Ecto neural progenitor cell (in vitro differentiated cells): ENCODE measurements around the gene ARPC5L.
"Not testable (repeated sequence)": the region's sequence is repeated elsewhere in the genome, so short reads cannot be mapped to it uniquely, and the experiment has no call there.

Experiments used
- DNase-seq: peaks from one replicate; pipeline ENCODE4 v3.0.0-alpha.2; 2018; ENCODE audit warnings: low spot score

The ARPC5L gene

DNA sequence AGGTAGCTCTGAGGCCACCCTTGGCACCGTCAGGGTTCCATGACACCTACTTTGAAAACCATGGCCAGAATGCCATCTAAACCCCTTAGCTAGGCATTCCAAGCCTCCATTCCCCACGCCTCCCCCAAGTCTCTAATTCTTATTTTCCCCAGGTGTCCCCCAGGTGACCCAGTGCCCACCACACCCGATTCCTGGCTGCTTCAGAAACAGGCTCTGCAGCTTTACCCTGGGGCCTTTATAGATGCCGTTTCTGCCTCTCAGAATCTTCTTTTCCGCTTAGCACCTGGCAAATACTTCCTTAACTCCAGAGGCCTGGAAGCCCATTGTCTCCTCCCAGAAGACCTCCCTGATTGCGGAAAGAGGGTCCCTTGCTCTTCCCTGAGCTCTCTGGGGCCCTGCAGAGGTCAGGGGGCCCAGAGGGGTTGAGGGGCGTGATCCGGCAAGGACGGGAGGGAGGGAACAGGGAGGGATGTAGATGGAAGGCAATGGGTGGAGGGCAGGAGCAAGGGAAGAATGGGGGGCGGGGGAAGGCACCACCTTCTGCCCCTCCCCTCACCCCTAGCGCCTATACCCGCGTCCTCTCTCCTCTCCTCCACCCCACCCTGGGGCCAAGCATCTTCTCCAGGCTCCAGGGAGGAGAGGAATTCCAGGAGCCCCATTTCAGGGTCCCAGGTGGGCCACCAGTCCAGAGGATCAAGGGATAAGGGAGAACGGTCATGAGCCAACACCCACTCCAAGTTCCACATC, 20.7 kb upstream of the ARPC5L start:
- DNase-seq: no peak

DNA sequence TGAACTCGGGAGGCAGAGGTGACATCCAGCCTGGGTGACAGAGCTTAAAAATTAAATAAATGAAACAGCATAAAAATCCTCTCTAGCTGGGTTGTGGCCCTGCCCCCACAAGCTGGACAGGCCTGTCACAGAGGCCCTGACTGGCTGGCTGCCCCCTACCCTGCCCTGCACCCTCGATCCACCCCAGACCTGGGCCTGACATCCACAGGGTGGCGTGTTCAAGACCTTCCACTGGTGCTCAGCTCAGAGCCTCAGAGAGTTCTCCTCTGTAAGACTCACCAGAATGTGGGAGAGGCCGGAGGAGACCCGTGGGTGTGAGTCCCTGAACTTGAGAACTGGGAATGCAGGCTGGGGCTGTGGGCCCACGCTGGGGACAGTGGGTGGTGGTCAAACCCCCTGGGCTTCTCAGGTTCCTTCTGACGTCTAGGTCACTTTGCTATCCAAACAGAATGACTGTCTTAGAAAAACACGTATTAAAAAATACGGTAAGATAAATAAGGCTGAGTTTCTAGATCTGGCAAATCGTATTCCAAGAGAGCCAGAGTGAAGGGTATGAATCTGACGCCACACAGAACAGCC, 18.4 kb upstream of the ARPC5L start:
- no peak for DNase-seq

DNA sequence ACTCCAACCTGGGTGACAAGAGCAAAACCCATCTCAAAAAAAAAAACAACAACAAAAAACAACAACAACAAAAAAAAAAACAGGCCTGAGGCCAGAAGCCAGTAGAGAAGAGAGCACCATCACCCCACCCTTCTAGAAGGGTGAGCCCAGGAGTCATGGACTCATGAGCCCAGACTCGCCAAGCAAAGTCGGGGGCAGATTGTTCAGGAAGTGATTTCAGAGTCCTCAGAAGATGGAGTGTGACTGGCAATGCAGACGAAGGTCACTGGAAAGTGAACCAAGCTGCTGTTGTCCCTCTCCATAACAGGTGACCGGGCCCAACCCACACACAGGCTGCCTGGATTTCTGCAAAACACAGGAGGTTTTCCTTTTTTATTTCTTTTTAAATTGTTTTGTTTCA, 17.6 kb upstream of the ARPC5L start:
- DNase-seq: no peak

DNA sequence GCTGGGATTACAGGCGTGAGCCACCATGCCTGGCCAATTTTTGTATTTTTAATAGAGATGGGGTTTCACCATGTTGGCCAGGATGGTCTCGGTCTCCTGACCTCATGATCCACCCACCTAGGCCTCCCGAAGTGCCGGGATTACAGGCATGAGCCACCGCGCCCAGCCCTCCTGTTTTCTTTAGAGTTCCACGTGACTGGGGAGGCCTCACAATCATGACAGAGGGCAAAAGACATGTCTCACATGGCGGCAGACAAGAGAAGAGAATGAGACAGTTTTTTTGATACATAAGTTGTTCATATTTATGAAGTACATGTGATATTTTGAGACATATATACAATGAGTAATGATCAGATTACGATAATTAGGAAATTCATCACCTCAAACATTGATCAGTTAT, 15.5 kb upstream of the ARPC5L start:
- not testable (repeated sequence) for DNase-seq

DNA sequence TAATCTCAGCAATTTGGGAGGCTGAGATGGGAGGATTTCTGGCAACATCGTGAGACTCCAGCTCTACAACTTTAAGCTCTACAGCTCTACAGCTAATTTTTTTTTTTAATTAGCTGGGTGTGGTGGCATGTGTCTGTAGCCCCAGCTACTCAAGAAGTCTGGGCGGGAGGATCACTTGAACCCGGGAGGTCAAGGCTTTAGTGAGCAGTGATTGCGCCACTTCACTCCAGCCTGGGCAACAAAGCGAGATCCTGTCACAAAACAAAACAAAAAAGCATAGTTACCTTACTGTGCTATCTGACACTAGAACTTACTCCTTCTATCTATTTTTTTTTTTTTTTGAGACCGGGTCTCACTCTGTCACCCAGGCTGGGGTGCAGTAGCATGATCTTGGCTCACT, 15.0 kb upstream of the ARPC5L start:
- DNase-seq: no peak

DNA sequence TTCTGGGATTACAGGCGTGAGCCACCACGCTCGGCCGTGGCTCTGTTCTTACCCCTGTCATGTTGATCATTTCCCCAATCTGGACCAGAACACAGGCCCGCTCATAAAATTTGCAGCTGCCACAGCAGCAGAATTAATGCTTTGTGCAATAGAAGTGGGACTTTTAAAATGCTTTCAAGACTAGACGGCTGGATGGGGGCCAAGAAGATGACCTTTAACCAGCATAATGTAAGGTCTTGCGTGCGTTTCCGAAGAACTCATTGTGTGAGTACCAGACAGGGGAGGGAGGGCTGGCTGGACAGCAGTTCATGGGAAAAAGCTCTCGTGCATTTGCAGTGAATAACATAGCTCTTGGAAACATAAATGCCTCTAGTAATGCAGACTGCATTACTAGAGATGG, 12.1 kb upstream of the ARPC5L start:
- DNase-seq: no peak

GRCh38 chr9:124852121-124852828, 9.7 kb upstream of the ARPC5L start:
- no peak for DNase-seq

DNA sequence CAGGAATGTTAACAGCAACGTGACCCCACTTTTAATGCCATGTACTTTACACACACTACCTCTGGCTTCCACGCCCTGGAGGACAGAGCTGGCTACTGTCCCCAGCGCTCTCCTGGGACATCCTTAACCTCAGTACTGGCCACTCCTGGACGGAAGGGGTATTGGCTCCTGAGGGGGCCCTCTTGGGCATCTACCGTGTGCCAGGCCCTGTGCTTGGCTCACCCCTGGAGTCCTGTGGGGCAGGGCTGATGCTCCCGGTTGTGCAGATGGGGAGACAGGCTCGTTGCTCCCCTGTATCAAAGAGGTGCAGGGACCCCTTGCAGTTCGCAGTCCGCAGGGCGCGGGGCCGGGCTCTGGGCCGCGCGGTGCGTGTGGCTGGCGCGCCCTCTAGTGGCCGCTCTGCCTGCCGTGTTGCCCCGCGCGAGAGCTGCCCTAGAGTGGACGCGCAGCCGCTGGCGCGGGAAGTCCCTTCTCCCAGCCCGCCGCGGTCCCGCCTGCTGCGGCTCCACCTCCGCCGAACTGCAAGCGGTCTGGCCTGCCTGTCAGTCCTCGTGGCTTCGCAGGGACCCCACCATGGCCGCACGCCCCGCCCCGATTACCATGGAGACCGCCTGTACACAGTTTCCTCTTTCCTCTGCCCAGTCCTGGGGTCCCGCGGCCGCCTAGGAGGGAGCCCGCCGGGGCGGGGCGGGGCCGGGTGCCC, 8.9 kb upstream of the ARPC5L start, which contains the start of gene WDR38:
WDR38 (plus strand) TSS at position 632 of the 703 bp plus-strand sequence. CDS start 72 bp downstream, outside the sequence.
- DNase-seq: peak; percentile 90

- DNase-seq: no peak
These were observed 8.3 kb upstream of the ARPC5L start for GRCh38 chr9:124853605-124854143.

DNA sequence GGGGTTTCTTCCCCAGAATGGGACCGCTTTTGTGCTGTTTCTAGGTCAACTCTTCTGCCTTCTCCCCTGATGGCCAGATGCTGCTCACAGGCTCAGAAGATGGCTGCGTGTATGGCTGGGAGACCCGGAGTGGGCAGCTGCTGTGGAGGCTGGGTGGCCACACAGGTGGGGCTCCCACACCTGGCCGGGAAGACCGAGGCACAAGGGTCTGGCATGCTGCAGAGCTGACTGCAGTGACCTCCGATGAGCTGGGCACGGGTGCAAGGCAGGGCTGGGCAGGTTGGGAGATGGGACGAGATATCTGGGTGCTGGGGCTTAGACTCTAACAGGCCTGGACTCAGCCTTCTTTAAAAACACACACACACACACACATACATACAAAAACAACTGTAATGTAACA, 7.8 kb upstream of the ARPC5L start:
- no peak for DNase-seq

DNA sequence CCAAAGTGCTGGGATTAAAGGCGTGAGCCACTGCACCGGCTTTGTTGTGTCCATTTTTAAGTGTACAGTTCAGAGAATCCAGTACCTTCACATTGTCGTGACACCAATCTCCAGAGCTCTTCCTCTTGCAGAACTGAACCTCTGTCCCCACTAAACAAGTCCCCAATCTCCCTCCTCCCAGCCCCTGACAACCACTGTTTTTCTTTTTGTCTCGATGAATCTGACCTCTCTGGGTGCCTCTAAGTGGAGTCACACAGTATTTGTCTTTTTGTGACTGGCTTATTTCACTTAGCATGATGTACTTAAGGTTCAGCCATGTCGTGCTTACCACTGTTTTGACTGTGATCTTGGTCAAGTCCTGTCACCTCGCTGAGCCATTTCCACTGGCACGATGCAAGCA, 7.1 kb upstream of the ARPC5L start:
- DNase-seq: no peak

DNA sequence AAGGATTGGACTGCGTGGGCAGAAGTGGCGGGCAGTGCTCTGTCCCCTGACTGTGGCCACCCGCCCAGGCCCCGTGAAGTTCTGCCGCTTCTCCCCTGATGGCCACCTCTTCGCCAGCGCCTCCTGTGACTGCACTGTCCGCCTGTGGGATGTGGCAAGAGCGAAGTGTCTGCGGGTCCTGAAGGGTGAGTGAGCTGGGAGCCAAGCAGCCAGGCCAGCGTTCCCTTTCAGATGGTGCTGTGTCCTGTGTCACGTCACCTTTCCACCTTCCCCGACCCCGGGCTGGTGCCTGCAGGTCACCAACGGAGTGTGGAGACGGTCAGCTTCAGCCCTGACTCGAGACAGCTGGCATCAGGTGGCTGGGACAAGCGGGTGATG, 6.4 kb upstream of the ARPC5L start:
- no peak for DNase-seq

DNA sequence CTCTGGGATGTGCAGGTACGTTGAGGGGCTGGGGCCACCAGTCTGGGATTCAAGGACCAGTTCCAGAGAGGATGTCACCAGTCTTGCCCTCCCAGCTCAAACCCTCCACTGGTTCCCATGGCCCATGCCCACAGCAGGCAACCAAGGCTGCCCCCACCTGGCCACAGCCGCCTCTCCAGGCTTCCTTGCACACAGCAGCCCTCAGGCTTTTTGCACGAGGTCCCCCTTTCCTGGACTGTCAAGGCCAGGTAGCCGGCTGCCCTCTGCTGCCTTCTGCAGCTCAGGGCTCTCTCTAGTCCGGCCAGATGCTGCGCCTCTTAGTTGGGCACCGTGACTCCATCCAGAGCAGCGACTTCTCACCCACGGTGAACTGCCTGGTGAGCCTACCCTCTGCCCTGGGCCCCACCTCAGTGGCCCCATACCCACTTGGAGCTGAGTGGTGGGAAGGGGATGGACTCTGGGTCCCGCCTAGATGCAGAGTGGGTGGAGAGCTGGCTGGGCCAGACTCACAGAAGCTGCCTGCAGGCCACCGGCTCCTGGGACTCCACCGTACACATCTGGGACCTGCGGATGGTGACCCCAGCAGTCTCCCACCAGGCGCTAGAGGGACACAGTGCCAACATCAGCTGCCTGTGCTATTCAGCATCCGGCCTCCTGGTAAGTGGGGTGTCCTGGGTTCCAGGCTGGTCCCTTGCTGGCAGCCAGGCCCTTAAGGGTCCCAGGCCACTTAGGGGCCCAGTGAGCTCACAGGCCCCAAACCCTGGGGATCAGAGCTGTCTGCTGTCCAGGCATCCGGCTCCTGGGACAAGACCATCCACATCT, 5.8 kb upstream of the ARPC5L start:
- peak; percentile 69 for DNase-seq

DNA sequence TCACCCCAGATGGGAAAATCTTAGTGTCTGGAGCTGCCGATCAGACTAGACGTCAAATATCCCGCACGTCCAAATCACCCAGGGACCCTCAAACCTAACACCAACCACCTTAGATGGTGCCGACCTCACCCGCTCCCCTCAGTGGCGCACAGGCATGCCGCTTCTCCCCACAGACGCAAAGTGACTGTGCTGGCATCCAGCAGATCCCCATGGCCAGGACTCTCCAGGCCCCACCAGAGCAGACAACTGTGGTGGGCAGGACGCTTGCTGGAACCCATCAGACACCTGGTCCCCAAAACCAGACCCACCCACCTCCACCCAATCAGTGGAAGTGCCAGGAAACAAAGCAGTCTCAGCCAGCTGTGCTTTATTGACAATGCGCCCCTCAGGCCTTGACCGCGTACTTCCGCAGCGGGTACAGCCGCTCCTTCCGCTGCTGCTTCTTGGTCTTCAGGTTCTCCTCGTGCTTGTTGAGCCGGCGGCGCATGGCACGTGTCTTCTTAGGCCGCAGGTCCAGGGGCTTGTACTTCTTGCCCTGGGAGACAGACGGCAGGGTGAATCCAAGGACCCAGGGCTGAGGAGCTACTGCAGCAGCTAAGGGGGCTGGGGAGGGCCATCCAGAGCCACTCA, 4.3 kb upstream of the ARPC5L start:
- DNase-seq: no peak

DNA sequence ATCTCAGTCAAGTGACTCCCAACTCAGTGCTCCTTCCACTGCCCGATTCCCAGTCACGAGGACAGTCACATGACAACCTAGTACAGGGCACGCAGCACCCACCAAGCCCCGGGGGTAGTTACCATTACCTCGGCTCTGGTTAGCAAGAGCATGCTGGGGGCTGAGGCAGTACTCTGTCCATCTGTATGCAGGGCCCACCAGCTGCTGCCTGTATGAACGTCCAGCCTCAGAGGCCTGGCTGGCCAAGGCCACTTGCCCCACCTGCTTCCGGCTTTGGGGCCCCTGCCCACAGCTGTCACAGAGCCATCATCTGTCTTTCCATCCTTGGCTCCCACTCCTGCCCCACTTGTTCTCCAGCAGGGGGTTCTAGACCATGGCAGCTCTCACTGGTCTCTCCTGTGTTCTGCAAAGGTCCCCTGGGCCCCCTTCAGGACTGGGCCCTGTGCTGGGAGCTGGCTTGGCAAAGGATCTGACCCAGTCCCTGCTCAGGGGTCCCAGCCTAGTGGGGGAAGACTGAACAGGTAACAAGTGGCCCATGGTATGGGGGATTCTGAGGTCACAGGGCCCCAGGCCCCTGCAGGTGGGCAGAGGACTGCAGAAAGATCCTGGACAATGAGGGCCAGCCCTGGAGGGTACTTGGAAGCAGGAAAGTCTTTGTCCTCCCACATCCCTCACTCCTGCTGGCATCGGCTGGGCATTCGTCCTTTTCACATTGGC, 3.4 kb upstream of the ARPC5L start:
- no peak for DNase-seq

- DNase-seq: no peak
These were observed 1.9 kb upstream of the ARPC5L start for GRCh38 chr9:124859803-124860581.

DNA sequence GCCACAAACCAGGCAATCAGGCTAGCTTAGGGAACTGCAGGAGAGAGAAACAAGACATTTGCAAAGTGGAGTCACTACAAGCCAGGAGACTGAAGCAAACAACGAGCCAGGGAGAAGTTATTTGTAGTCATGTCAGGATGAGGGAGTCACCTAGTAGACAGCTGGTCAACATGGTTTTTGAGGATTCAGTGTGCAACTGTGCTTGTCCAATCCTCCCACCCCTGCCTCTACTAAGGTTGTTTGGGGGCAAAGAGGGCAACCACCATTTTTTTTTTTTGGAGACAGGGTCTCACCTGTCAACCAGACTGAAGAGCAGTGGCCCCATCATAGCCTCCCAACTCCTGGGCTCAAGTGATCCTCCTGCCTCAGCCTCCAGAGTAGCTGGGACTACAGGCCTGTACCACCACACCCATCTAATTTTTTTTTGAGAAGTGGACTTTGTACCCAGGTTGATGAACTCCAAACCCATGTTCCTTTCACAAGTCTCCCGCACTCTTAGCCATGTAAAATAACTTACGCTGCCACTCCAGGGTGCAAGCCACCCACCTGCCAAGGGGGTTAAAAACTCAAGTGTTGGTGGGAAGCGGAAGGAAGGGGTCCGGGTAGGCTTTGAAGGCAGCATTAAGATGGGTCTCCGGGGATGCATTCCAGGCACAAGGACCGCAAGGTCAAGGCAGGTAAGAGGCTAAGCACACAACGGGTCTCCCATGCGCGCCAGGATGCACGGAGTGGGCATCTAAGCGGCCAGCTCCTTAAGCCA, 1.2 kb upstream of the ARPC5L start:
- no peak for DNase-seq

GRCh38 chr9:124863371-124863871, 1.5 kb downstream of the ARPC5L start:
- no peak for DNase-seq
